DND-41 (cell line): ENCODE measurements around the gene MORN5.

Experiments used
- CTCF ChIP-seq: IDR thresholded peaks from 2 replicates; pipeline ENCODE4 v1.5.1; 2012; ENCODE audit warnings: borderline replicate concordance, low read length, moderate library complexity, mild to moderate bottlenecking; ENCODE audit not compliant: poor library complexity, severe bottlenecking; ENCODE audit errors: extremely low read depth
- EZH2 ChIP-seq: IDR thresholded peaks from 3 replicates; pipeline ENCODE4 v1.6.1; 2012; ENCODE audit warnings: borderline replicate concordance, low read depth, mild to moderate bottlenecking, moderate library complexity, low read length, inconsistent platforms; ENCODE audit not compliant: severe bottlenecking

- TF ChIP-seq CTCF: no peak
- no peak for TF ChIP-seq EZH2
Measured at GRCh38 chr9:122197426-122197825, 37.7 kb downstream of the MORN5 start.
